SK-N-SH (cell line): ENCODE measurements around the gene MRPL32. TPM values are rescaled to one million over a fixed set of nuclear protein-coding genes. Genes with fewer than 3 reads are reported as not detected.

ENCODE experiments used
- CTCF ChIA-PET: fragments of 300-600, 350-600 bp; formaldehyde crosslinking; extraction: SDS; loops from one replicate; lab custom pipeline; 2021; lab: Yijun Ruan, JAX
- POLR2A ChIA-PET: fragments of 350-600 bp; sonication (Branson Sonifier 250); formaldehyde crosslinking; extraction: SDS; loops from one replicate; lab custom pipeline; 2020; ENCODE audit warnings: antibody characterized with exemption, inconsistent platforms; lab: Yijun Ruan, JAX
- DNase-seq: peaks from one replicate; pipeline ENCODE4 v3.0.0; 2012
- H2AFZ ChIP-seq: fragments of 200-600 bp; sonication (generic); 2 replicates; pipeline ENCODE4 v1.8.1; 2016; ENCODE audit warnings: antibody characterized with exemption, mild to moderate bottlenecking, low read depth
- H3F3A ChIP-seq: fragments of 200-600 bp; sonication (generic); replicated peaks from 2 replicates; pipeline ENCODE3; 2016; ENCODE audit warnings: antibody characterized with exemption, mild to moderate bottlenecking; ENCODE audit not compliant: insufficient read depth
- H3K27ac ChIP-seq, 2 experiments: fragments of 200-500 bp in 1 of 2; fragments of 200-600 bp in 1 of 2; sonication (Bioruptor generic) in 1 of 2; sonication (generic), shearing (Covaris generic) in 1 of 2; 2 replicates each; pipeline versions ENCODE4 v1.5.1 to v1.6.1; 2014 to 2016; ENCODE audit warnings: low read depth in 2 of 2, inconsistent platforms in 1 of 2, low read length in 1 of 2, mild to moderate bottlenecking in 1 of 2, mixed read lengths in 1 of 2
- H3K27me3 ChIP-seq: fragments of 200-600 bp; sonication (generic), shearing (Covaris generic); 2 replicates; pipeline ENCODE4 v1.6.1; 2016; ENCODE audit warnings: mixed run types; ENCODE audit not compliant: insufficient read depth
- H3K36me3 ChIP-seq, 2 experiments: fragments of 200-500 bp in 1 of 2; fragments of 200-600 bp in 1 of 2; sonication (Bioruptor generic) in 1 of 2; sonication (generic) in 1 of 2; replicated peaks in 1 of 2; 2 replicates each; pipeline versions ENCODE3 to v1.5.1; 2014 to 2016; ENCODE audit warnings: low read length in 1 of 2, mild to moderate bottlenecking in 1 of 2; ENCODE audit not compliant: insufficient read depth in 2 of 2, control insufficient read depth in 1 of 2
- H3K4me1 ChIP-seq, 2 experiments: fragments of 200-500 bp in 1 of 2; fragments of 200-600 bp in 1 of 2; sonication (Bioruptor generic) in 1 of 2; sonication (generic), shearing (Covaris generic) in 1 of 2; 2 replicates each; pipeline versions ENCODE4 v1.5.1 to v1.6.1; 2014 to 2016; ENCODE audit warnings: low read depth in 1 of 2, low read length in 1 of 2, mixed run types in 1 of 2; ENCODE audit not compliant: insufficient read depth in 2 of 2, control insufficient read depth in 1 of 2
- H3K4me2 ChIP-seq: fragments of 200-600 bp; sonication (generic), shearing (Covaris generic); 2 replicates; pipeline ENCODE4 v1.6.1; 2017; ENCODE audit warnings: mixed run types
- H3K4me3 ChIP-seq, 2 experiments: fragments of 200-500 bp in 1 of 2; fragments of 200-600 bp in 1 of 2; sonication (Bioruptor generic) in 1 of 2; sonication (generic), shearing (Covaris generic) in 1 of 2; 2 replicates each; pipeline versions ENCODE4 v1.5.1 to v1.8.1; 2014 to 2016; ENCODE audit warnings: low read depth in 2 of 2, inconsistent platforms in 1 of 2, low read length in 1 of 2, mild to moderate bottlenecking in 1 of 2, mixed read lengths in 1 of 2, moderate library complexity in 1 of 2
- H3K79me2 ChIP-seq: fragments of 200-600 bp; sonication (generic); 2 replicates; pipeline ENCODE4 v1.8.1; 2017; ENCODE audit warnings: mild to moderate bottlenecking; ENCODE audit not compliant: insufficient read depth
- H3K9ac ChIP-seq: fragments of 200-600 bp; sonication (generic); 2 replicates; pipeline ENCODE4 v1.6.1; 2017; ENCODE audit warnings: mixed run types
- H3K9me2 ChIP-seq: fragments of 200-600 bp; sonication (generic); 2 replicates; pipeline ENCODE4 v1.6.1; 2017; ENCODE audit warnings: mixed run types
- H3K9me3 ChIP-seq: fragments of 200-600 bp; sonication (generic); 2 replicates; pipeline ENCODE4 v1.6.1; 2017; ENCODE audit warnings: mixed run types, mild to moderate bottlenecking, moderate library complexity
- H4K20me1 ChIP-seq: fragments of 200-600 bp; sonication (generic); 2 replicates; pipeline ENCODE4 v1.6.1; 2017; ENCODE audit warnings: mild to moderate bottlenecking, mixed run types; ENCODE audit not compliant: insufficient read depth
- ELF1 ChIP-seq: IDR thresholded peaks from 2 replicates; pipeline ENCODE4 v1.4.0; 2012
- EP300 ChIP-seq, 2 experiments: IDR thresholded peaks; 2 replicates each; pipeline versions ENCODE4 v1.4.0 to v1.6.1; 2012; ENCODE audit warnings: borderline replicate concordance in 1 of 2, low read depth in 1 of 2, low read length in 1 of 2
- EZH2phosphoT487 ChIP-seq: fragments of 200-600 bp; sonication (generic); IDR thresholded peaks from 2 replicates; pipeline ENCODE4 v1.6.1; 2017; ENCODE audit warnings: low read depth, mixed run types, mild to moderate bottlenecking, antibody characterized with exemption, moderate library complexity, borderline replicate concordance
- FOSL2 ChIP-seq: IDR thresholded peaks from 2 replicates; pipeline ENCODE4 v1.4.0; 2012; ENCODE audit warnings: low read depth, mild to moderate bottlenecking, moderate library complexity, borderline replicate concordance
- FOXJ3 ChIP-seq: sonication (generic); formaldehyde crosslinking; IDR thresholded peaks from 2 replicates; pipeline ENCODE4 v1.5.1; 2020; ENCODE audit warnings: mild to moderate bottlenecking, missing genetic modification reagents
- FOXM1 ChIP-seq: IDR thresholded peaks from 2 replicates; pipeline ENCODE4 v1.4.0; 2012; ENCODE audit warnings: low read depth, mild to moderate bottlenecking
- GABPA ChIP-seq: IDR thresholded peaks from 2 replicates; pipeline ENCODE4 v1.4.0; 2012; ENCODE audit warnings: low read depth, mild to moderate bottlenecking
- GATA2 ChIP-seq: sonication (generic); formaldehyde crosslinking; IDR thresholded peaks from 2 replicates; pipeline ENCODE4 v1.5.0; 2020; ENCODE audit warnings: mild to moderate bottlenecking, missing genetic modification reagents
- JUND ChIP-seq: IDR thresholded peaks from 2 replicates; pipeline ENCODE4 v1.4.0; 2012
- MEF2A ChIP-seq: IDR thresholded peaks from 2 replicates; pipeline ENCODE4 v1.4.0; 2012; ENCODE audit warnings: low read depth, borderline replicate concordance
- MXI1 ChIP-seq: IDR thresholded peaks from 2 replicates; pipeline ENCODE4 v1.6.1; 2012; ENCODE audit warnings: mild to moderate bottlenecking, low read depth, low read length, improper control_type of control experiment
- NRF1 ChIP-seq: IDR thresholded peaks from 2 replicates; pipeline ENCODE4 v1.6.1; 2012; ENCODE audit warnings: low read depth, mild to moderate bottlenecking, low read length
- POLR2AphosphoS5 ChIP-seq: IDR thresholded peaks from 2 replicates; pipeline ENCODE4 v1.6.1; 2012; ENCODE audit warnings: low read depth, low read length
- RAD21 ChIP-seq: IDR thresholded peaks from 2 replicates; pipeline ENCODE4 v1.6.1; 2012; ENCODE audit warnings: mild to moderate bottlenecking, low read length
- RCOR1 ChIP-seq: fragments of 150-350 bp; IDR thresholded peaks from 2 replicates; pipeline ENCODE4 v1.6.1; 2017; ENCODE audit warnings: antibody characterized with exemption, low read length
- RFX5 ChIP-seq: IDR thresholded peaks from 2 replicates; pipeline ENCODE4 v1.6.1; 2012; ENCODE audit warnings: mild to moderate bottlenecking, improper control_type of control experiment, low read length
- RXRA ChIP-seq: IDR thresholded peaks from 2 replicates; pipeline ENCODE4 v1.4.0; 2012; ENCODE audit warnings: low read depth, mild to moderate bottlenecking, borderline replicate concordance
- SMC3 ChIP-seq: IDR thresholded peaks from 2 replicates; pipeline ENCODE4 v1.6.1; 2012; ENCODE audit warnings: low read depth, low read length, improper control_type of control experiment
- TAF1 ChIP-seq: IDR thresholded peaks from 2 replicates; pipeline ENCODE4 v1.6.1; 2012; ENCODE audit warnings: low read depth, mild to moderate bottlenecking, low read length, moderate library complexity, borderline replicate concordance
- TCF12 ChIP-seq: IDR thresholded peaks from 2 replicates; pipeline ENCODE4 v1.4.0; 2012
- WGBS: methylation state at CpG from one replicate; pipeline ENCODE4 v1.1.6; 2017; ENCODE audit warnings: low lambda C conversion rate; 5-methylcytosine and 5-hydroxymethylcytosine counted together
- polyA plus RNA-seq, 3 experiments: library from polyadenylated mRNA; depleted of rRNA; stranded (reverse); fragments of >200 nt; gene quantifications; 2 replicates each; pipeline ENCODE4 v1.2.3, GENCODE V29; 2012
- TF ChIP-seq, protein P1 (sequence below): fragments of 150-350 bp; IDR thresholded peaks from 2 replicates; pipeline ENCODE4 v1.6.1; 2016; ENCODE audit warnings: mild to moderate bottlenecking, low read depth, low read length
- TF ChIP-seq, protein P2 (sequence below): IDR thresholded peaks from 2 replicates; pipeline ENCODE4 v1.4.0; 2012; ENCODE audit warnings: low read depth
- TF ChIP-seq, protein P3 (sequence below): IDR thresholded peaks from 2 replicates; pipeline ENCODE4 v1.4.0; 2012; ENCODE audit warnings: low read depth, borderline replicate concordance
- TF ChIP-seq, protein P4 (sequence below): IDR thresholded peaks from 2 replicates; pipeline ENCODE4; 2012
- TF ChIP-seq, protein P5 (sequence below): IDR thresholded peaks from 2 replicates; pipeline ENCODE4 v1.6.1; 2012; ENCODE audit warnings: mild to moderate bottlenecking, low read depth, low read length, moderate library complexity

The MRPL32 gene
- polyA plus RNA-seq (2012; rRNA removed), result 73.1 and 87.5 TPM in 2 replicates
- 82.4 and 97.0 TPM in 2 replicates for polyA plus RNA-seq (2012; cell fraction: cytosol; rRNA removed)
- polyA plus RNA-seq (2012; cell fraction: nucleus; rRNA removed), result 86.2 and 137 TPM in 2 replicates

DNA sequence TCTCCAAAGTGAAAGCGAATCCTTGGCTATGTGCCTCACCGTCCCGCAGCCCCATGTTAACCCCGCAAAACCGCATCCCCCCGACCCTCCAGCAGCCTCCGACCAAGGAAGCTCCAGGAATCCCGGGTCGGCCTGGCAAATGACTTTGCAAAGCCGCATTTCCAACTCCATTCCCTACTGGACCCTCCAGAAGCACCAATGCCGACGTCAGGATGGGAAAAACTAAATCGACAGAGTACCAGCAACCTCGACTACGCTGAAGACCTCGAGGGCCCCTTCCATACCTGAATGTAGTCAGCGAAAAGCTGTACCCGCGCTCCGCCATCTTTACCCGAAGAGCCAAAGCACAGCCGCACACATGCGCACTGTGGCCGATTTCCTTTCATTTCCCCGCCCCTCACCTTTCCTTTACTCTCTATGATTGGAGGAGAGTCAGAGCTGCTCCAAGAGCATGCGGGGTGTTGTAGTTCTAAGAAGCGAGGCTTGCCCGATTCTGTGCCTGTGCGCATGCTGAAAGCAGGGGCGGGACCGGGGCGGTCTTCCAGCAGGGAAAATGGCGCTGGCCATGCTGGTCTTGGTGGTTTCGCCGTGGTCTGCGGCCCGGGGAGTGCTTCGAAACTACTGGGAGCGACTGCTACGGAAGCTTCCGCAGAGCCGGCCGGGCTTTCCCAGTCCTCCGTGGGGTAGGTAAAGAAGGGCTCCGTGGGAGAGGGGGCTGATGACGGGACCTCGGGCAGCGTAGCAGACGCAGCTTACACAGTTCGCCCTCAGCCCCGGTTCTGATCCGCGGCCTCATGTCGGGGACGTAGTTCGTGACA is at the start of gene MRPL32, which contains the start of gene PSMA2:
Gene MRPL32 (plus strand): TSS at position 543 of the 818 bp plus-strand sequence. CDS start 11 bp downstream, at position 554.
Gene PSMA2 (minus strand): TSS at position 341 of the 818 bp plus-strand sequence. CDS start 16 bp downstream, at position 325.
- Histone ChIP-seq H3K27me3 (no peaks in the 10 kb centered on the region), H3K9me2 (no peaks in the 10 kb centered on the region), H4K20me1 (peaks cover 29% of the 10 kb centered on the region), H3K36me3 (peaks cover 31% of the 10 kb centered on the region in 2 experiments), H3K4me1 (peaks cover 0 to 19% of the 10 kb centered on the region in 2 experiments; a peak in 2 of 4 replicates), H3K79me2 (peaks cover 85% of the 10 kb centered on the region), H3K4me2 (peak within 1 kb of the TSS; percentile 81), H3F3A (no peaks in the 10 kb centered on the region), H3K27ac (peak within 1 kb of the TSS; percentile 71 to 80), H3K4me3 (peak within 1 kb of the TSS; percentile 97 to 99), H3K9ac (peak within 1 kb of the TSS; percentile 93), H3K9me3 (no peaks in the 10 kb centered on the region), H2AFZ (peak within 1 kb of the TSS; percentile 90)
- DNase-seq, result peak; percentile 95
- ChIA-PET CTCF (interaction anchor here (0.7 to 7.8 kb wide), 15 partner anchors 9 to 989 kb away, joined by 3 to 81 read pairs (median 3); partner anchors contain the start of gene C7orf25), POLR2A (interaction anchor here (0.6 to 1.8 kb wide), 10 partner anchors 10 to 994 kb away, joined by 3 to 8 read pairs (median 4); partner anchors contain the start of genes C7orf25, COA1 and UBE2D4)
- WGBS, result under 1% methylated on average over 53 of the region's 56 CpGs
- TF ChIP-seq RCOR1 (no peak), RXRA (no peak), MEF2A (no peak), NRF1 (peak; percentile 99), FOSL2 (no peak), ELF1 (0 out of 2 replicates have a peak, but pooled peaks have one; percentile 22), EP300 (IDR thresholded peaks at IDR 0.05; ENCODE audit: borderline replicate concordance in 1 of 2, low read depth in 1 of 2, low read length in 1 of 2) (no peak), TAF1 (peak; percentile 99), GATA2 (CRISPR knock-in tag) (no peak), SMC3 (no peak), RFX5 (no peak), EZH2phosphoT487 (no peak), RAD21 (no peak), GABPA (peak; percentile 59), MXI1 (peak; percentile 98), FOXM1 (no peak), TCF12 (no peak; the same call in 1 of the 2 replicates), FOXJ3 (CRISPR knock-in tag) (no peak; the same call in 1 of the 2 replicates), JUND (no peak), POLR2AphosphoS5 (peak; percentile 97)
- TF ChIP-seq, protein P1, sequence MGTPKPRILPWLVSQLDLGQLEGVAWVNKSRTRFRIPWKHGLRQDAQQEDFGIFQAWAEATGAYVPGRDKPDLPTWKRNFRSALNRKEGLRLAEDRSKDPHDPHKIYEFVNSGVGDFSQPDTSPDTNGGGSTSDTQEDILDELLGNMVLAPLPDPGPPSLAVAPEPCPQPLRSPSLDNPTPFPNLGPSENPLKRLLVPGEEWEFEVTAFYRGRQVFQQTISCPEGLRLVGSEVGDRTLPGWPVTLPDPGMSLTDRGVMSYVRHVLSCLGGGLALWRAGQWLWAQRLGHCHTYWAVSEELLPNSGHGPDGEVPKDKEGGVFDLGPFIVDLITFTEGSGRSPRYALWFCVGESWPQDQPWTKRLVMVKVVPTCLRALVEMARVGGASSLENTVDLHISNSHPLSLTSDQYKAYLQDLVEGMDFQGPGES, result no peak
- TF ChIP-seq, protein P2, sequence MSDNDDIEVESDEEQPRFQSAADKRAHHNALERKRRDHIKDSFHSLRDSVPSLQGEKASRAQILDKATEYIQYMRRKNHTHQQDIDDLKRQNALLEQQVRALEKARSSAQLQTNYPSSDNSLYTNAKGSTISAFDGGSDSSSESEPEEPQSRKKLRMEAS, result peak; percentile 92
- TF ChIP-seq, protein P3, sequence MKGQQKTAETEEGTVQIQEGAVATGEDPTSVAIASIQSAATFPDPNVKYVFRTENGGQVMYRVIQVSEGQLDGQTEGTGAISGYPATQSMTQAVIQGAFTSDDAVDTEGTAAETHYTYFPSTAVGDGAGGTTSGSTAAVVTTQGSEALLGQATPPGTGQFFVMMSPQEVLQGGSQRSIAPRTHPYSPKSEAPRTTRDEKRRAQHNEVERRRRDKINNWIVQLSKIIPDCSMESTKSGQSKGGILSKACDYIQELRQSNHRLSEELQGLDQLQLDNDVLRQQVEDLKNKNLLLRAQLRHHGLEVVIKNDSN, result no peak
- TF ChIP-seq, protein P4, sequence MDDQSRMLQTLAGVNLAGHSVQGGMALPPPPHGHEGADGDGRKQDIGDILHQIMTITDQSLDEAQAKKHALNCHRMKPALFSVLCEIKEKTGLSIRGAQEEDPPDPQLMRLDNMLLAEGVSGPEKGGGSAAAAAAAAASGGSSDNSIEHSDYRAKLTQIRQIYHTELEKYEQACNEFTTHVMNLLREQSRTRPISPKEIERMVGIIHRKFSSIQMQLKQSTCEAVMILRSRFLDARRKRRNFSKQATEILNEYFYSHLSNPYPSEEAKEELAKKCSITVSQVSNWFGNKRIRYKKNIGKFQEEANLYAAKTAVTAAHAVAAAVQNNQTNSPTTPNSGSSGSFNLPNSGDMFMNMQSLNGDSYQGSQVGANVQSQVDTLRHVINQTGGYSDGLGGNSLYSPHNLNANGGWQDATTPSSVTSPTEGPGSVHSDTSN, result no peak
- TF ChIP-seq, protein P5, sequence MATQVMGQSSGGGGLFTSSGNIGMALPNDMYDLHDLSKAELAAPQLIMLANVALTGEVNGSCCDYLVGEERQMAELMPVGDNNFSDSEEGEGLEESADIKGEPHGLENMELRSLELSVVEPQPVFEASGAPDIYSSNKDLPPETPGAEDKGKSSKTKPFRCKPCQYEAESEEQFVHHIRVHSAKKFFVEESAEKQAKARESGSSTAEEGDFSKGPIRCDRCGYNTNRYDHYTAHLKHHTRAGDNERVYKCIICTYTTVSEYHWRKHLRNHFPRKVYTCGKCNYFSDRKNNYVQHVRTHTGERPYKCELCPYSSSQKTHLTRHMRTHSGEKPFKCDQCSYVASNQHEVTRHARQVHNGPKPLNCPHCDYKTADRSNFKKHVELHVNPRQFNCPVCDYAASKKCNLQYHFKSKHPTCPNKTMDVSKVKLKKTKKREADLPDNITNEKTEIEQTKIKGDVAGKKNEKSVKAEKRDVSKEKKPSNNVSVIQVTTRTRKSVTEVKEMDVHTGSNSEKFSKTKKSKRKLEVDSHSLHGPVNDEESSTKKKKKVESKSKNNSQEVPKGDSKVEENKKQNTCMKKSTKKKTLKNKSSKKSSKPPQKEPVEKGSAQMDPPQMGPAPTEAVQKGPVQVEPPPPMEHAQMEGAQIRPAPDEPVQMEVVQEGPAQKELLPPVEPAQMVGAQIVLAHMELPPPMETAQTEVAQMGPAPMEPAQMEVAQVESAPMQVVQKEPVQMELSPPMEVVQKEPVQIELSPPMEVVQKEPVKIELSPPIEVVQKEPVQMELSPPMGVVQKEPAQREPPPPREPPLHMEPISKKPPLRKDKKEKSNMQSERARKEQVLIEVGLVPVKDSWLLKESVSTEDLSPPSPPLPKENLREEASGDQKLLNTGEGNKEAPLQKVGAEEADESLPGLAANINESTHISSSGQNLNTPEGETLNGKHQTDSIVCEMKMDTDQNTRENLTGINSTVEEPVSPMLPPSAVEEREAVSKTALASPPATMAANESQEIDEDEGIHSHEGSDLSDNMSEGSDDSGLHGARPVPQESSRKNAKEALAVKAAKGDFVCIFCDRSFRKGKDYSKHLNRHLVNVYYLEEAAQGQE, result peak; percentile 59; the same call in 1 of the 2 replicates
